OCI-LY3 (cell line): ENCODE results near the gene LOXHD1.

ENCODE experiments used
- CTCF ChIP-seq: fragments of 200-600, 300-600 bp; sonication (generic); IDR thresholded peaks from 2 replicates; pipeline ENCODE4 v1.5.1; 2014; ENCODE audit warnings: antibody characterized with exemption, low read length, low read depth
- EZH2phosphoT487 ChIP-seq: fragments of 200-600 bp; shearing (Covaris generic); IDR thresholded peaks from 2 replicates; pipeline ENCODE4 v1.6.1; 2018; ENCODE audit warnings: antibody characterized with exemption, mixed run types, low read depth

DNA sequence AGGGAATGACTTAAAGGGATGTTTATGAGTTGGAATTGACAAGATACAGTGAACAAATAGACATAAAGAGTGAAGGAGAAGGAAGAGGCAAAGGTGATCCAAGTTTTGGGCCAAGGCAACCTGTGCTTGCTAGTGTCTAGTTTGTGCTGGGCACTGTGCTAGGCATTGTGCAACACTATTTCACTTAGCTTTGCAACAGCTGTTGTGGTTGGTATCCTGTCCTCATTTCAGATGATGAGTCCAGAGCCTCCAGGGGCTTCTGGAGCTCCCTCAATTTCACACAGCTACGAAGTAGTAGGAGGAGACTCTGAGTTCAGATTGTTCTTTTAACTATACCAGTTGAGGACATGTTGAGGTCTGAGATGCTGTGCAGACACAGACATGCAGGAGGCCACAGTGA is 18.1 kb upstream of the LOXHD1 start:
- TF ChIP-seq CTCF: no peak
- TF ChIP-seq EZH2phosphoT487: no peak
